Measurements from ENCODE around the gene PLPP7. TPM values are rescaled to one million over a fixed set of nuclear protein-coding genes. Genes with fewer than 3 reads are reported as not detected.

PLPP7 gene
- total RNA-seq, 1 donor from 2014 or later, result 1.5 TPM

- Mint-ChIP-seq H3K27ac (ENCODE audit: unreplicated experiment) (no peak overlapping the region), H3K36me3 (ENCODE audit: low read depth) (no peaks in the 10 kb centered on the region), H3K4me3 (ENCODE audit: unreplicated experiment) (no peak overlapping the region), H3K4me1 (ENCODE audit: low read depth) (peaks cover 11% of the 10 kb centered on the region), H3K9me3 (ENCODE audit: low read depth) (no peaks in the 10 kb centered on the region), H3K27me3 (ENCODE audit: low read depth) (no peaks in the 10 kb centered on the region)
- no peak for TF ChIP-seq CTCF (IDR thresholded peaks at IDR 0.05)
- DNase-seq (ENCODE audit: low spot score), result peak; percentile 39
Measured at GRCh38 chr9:131358556-131358955, 69.0 kb downstream of the PLPP7 start.

Other genes starting within 250 kb of the PLPP7 start
- 4.1 to 33.1 TPM (median 30.1 TPM) in 3 replicates for gene AIF1L, start 193.2 kb upstream of the PLPP7 start, total RNA-seq
- gene NUP214, start 164.1 kb upstream of the PLPP7 start, total RNA-seq, result 32.6 to 48.3 TPM (median 36.0 TPM) in 3 replicates
- gene FAM78A, start 13.2 kb upstream of the PLPP7 start, total RNA-seq, result 1.4 to 1.6 TPM (median 1.5 TPM) in 3 replicates
- gene PRRC2B, start 104.4 kb downstream of the PLPP7 start, total RNA-seq, result 233 to 235 TPM (median 235 TPM) in 3 replicates
- 46.7 to 48.0 TPM (median 46.8 TPM) in 3 replicates for gene POMT1, start 213.2 kb downstream of the PLPP7 start, total RNA-seq
- gene UCK1, start 241.5 kb downstream of the PLPP7 start, total RNA-seq, result 17.9 to 27.7 TPM (median 18.3 TPM) in 3 replicates

Data from chondrocyte (in vitro differentiated cells).